HEK293 (cell line): Measurements from ENCODE around the gene KCNQ4.

Experiments
- CTCF ChIA-PET: fragments of 350-600 bp; formaldehyde crosslinking; extraction: SDS; loops from one replicate; lab custom pipeline; 2021; ENCODE audit warnings: antibody characterized with exemption; lab: Yijun Ruan, JAX
- POLR2A ChIA-PET: fragments of 300-600 bp; formaldehyde crosslinking; extraction: SDS; loops from one replicate; lab custom pipeline; 2020; ENCODE audit warnings: antibody characterized with exemption, inconsistent platforms; lab: Yijun Ruan, JAX
- H3K27ac ChIP-seq: fragments of 200-500 bp; sonication (Bioruptor generic); 2 replicates; pipeline ENCODE4 v1.5.1; 2014; ENCODE audit warnings: low read depth, low read length, control low read depth, inconsistent platforms; ENCODE audit errors: extremely low read depth
- H3K36me3 ChIP-seq, 2 experiments: fragments of 200-500 bp in 1 of 2; sonication (Bioruptor generic) in 1 of 2; 1 replicate in 1 of 2; 2 replicates in 1 of 2; pipeline ENCODE4 v1.5.1; 2014 to 2017; ENCODE audit warnings: inconsistent platforms in 2 of 2, low read length in 2 of 2; ENCODE audit not compliant: control insufficient read depth in 2 of 2, insufficient read depth in 1 of 2
- H3K4me1 ChIP-seq: fragments of 200-500 bp; sonication (Bioruptor generic); 2 replicates; pipeline ENCODE4 v1.5.1; 2014; ENCODE audit warnings: mild to moderate bottlenecking, low read length, inconsistent platforms; ENCODE audit not compliant: control insufficient read depth, insufficient read depth
- H3K4me3 ChIP-seq: 2 replicates; pipeline ENCODE4 v1.5.1; 2011; ENCODE audit warnings: low read depth, mild to moderate bottlenecking, control low read depth, low read length, moderate library complexity
- H3K9me3 ChIP-seq: fragments of 200-500 bp; sonication (Bioruptor generic); 2 replicates; pipeline ENCODE4 v1.5.1; 2014; ENCODE audit warnings: low read depth, low read length, inconsistent platforms; ENCODE audit not compliant: control insufficient read depth, insufficient read depth
- KLF8 ChIP-seq: fragments of 450-650 bp; formaldehyde crosslinking; IDR thresholded peaks from 2 replicates; pipeline ENCODE4 v1.5.1; 2016; ENCODE audit warnings: missing biosample characterization, missing genetic modification characterization
- MZF1 ChIP-seq: fragments of 450-650 bp; formaldehyde crosslinking; IDR thresholded peaks from 2 replicates; pipeline ENCODE4 v1.5.1; 2017; ENCODE audit warnings: missing biosample characterization, missing genetic modification characterization, borderline replicate concordance
- OVOL3 ChIP-seq: fragments of 450-650 bp; formaldehyde crosslinking; IDR thresholded peaks from 2 replicates; pipeline ENCODE4 v1.5.1; 2016; ENCODE audit warnings: missing biosample characterization, missing genetic modification characterization
- PRDM1 ChIP-seq: fragments of 450-650 bp; formaldehyde crosslinking; IDR thresholded peaks from 2 replicates; pipeline ENCODE4; 2016; ENCODE audit warnings: missing biosample characterization, missing genetic modification characterization
- TCF7L2 ChIP-seq: IDR thresholded peaks from 2 replicates; pipeline ENCODE4 v1.6.1; 2011; ENCODE audit warnings: low read depth, mild to moderate bottlenecking, inconsistent platforms, low read length, moderate library complexity, borderline replicate concordance
- WT1 ChIP-seq: fragments of 450-650 bp; formaldehyde crosslinking; IDR thresholded peaks from 2 replicates; pipeline ENCODE4 v1.5.1; 2016; ENCODE audit warnings: missing biosample characterization, missing genetic modification characterization
- YY2 ChIP-seq: fragments of 450-650 bp; formaldehyde crosslinking; IDR thresholded peaks from 2 replicates; pipeline ENCODE4 v1.5.1; 2016; ENCODE audit warnings: missing biosample characterization, missing genetic modification characterization
- ZBTB8A ChIP-seq: fragments of 450-650 bp; formaldehyde crosslinking; IDR thresholded peaks from 2 replicates; pipeline ENCODE4 v1.5.1; 2016; ENCODE audit warnings: missing biosample characterization, missing genetic modification characterization
- ZNF214 ChIP-seq: fragments of 450-650 bp; formaldehyde crosslinking; IDR thresholded peaks from 2 replicates; pipeline ENCODE4 v1.5.1; 2017; ENCODE audit warnings: missing biosample characterization, mild to moderate bottlenecking, missing genetic modification characterization, borderline replicate concordance
- ZNF23 ChIP-seq: fragments of 450-650 bp; formaldehyde crosslinking; IDR thresholded peaks from 2 replicates; pipeline ENCODE4 v1.5.1; 2016; ENCODE audit warnings: missing biosample characterization, missing genetic modification characterization, borderline replicate concordance
- ZNF24 ChIP-seq: fragments of 450-650 bp; formaldehyde crosslinking; IDR thresholded peaks from 2 replicates; pipeline ENCODE4 v1.5.1; 2016; ENCODE audit warnings: missing biosample characterization, missing genetic modification characterization
- ZNF292 ChIP-seq: fragments of 450-650 bp; formaldehyde crosslinking; IDR thresholded peaks from 2 replicates; pipeline ENCODE4 v1.5.1; 2016; ENCODE audit warnings: low read depth, missing biosample characterization, missing genetic modification characterization, borderline replicate concordance
- ZNF302 ChIP-seq: fragments of 450-650 bp; formaldehyde crosslinking; IDR thresholded peaks from 2 replicates; pipeline ENCODE4 v1.5.1; 2016; ENCODE audit warnings: missing biosample characterization, missing genetic modification characterization, low read depth
- ZNF335 ChIP-seq: fragments of 450-650 bp; formaldehyde crosslinking; conservative IDR thresholded peaks from 2 replicates; pipeline ENCODE4 v1.5.1; 2016; ENCODE audit warnings: missing biosample characterization, missing genetic modification characterization
- ZNF530 ChIP-seq: fragments of 450-650 bp; formaldehyde crosslinking; IDR thresholded peaks from 2 replicates; pipeline ENCODE4 v1.5.1; 2016; ENCODE audit warnings: low read depth, missing biosample characterization, missing genetic modification characterization
- ZNF600 ChIP-seq: fragments of 450-650 bp; formaldehyde crosslinking; IDR thresholded peaks from 2 replicates; pipeline ENCODE4 v1.5.1; 2016; ENCODE audit warnings: missing biosample characterization, missing genetic modification characterization
- ZNF677 ChIP-seq: fragments of 450-650 bp; IDR thresholded peaks from 2 replicates; pipeline ENCODE4 v1.5.0; 2018; ENCODE audit warnings: missing biosample characterization, mild to moderate bottlenecking, missing genetic modification characterization, moderate library complexity
- ZNF837 ChIP-seq: fragments of 450-650 bp; formaldehyde crosslinking; IDR thresholded peaks from 2 replicates; pipeline ENCODE4 v1.5.1; 2016; ENCODE audit warnings: missing biosample characterization, missing genetic modification characterization
- ZSCAN4 ChIP-seq: fragments of 450-650 bp; formaldehyde crosslinking; IDR thresholded peaks from 2 replicates; pipeline ENCODE4 v1.5.1; 2017; ENCODE audit warnings: missing biosample characterization, missing genetic modification characterization
- ZXDB ChIP-seq: fragments of 450-650 bp; formaldehyde crosslinking; IDR thresholded peaks from 2 replicates; pipeline ENCODE4 v1.5.1; 2016; ENCODE audit warnings: missing biosample characterization, missing genetic modification characterization
- TF ChIP-seq, protein P1 (sequence below): fragments of 450-650 bp; formaldehyde crosslinking; IDR thresholded peaks from 2 replicates; pipeline ENCODE4 v1.5.1; 2016; ENCODE audit warnings: missing biosample characterization, missing genetic modification characterization
- TF ChIP-seq, protein P2 (sequence below): fragments of 450-650 bp; formaldehyde crosslinking; IDR thresholded peaks from 2 replicates; pipeline ENCODE4 v1.5.1; 2016; ENCODE audit warnings: missing biosample characterization, missing genetic modification characterization

The KCNQ4 gene

GRCh38 chr1:40758578-40759343 lies 24.8 kb upstream of the KCNQ4 start:
- H3K9me3 ChIP-seq, result no peaks in the 10 kb centered on the region
- H3K27ac ChIP-seq, result no peak overlapping the region
- no peaks in the 10 kb centered on the region for H3K4me1 ChIP-seq
- peaks cover 15 to 98% of the 10 kb centered on the region in 2 experiments for H3K36me3 ChIP-seq
- TF ChIP-seq ZBTB8A (tag by site-specific recombination) (no peak), ZSCAN4 (no peak), ZNF292 (tag by site-specific recombination) (no peak), MZF1 (tag by site-specific recombination) (no peak), YY2 (tag by site-specific recombination) (no peak), TCF7L2 (no peak), PRDM1 (tag by site-specific recombination) (no peak), ZNF24 (tag by site-specific recombination) (no peak), ZNF600 (tag by site-specific recombination) (no peak), ZNF302 (tag by site-specific recombination) (no peak), ZNF837 (tag by site-specific recombination) (no peak), WT1 (tag by site-specific recombination) (no peak), OVOL3 (tag by site-specific recombination) (no peak), KLF8 (tag by site-specific recombination) (no peak), ZNF530 (tag by site-specific recombination) (no peak)
- TF ChIP-seq, protein P1, sequence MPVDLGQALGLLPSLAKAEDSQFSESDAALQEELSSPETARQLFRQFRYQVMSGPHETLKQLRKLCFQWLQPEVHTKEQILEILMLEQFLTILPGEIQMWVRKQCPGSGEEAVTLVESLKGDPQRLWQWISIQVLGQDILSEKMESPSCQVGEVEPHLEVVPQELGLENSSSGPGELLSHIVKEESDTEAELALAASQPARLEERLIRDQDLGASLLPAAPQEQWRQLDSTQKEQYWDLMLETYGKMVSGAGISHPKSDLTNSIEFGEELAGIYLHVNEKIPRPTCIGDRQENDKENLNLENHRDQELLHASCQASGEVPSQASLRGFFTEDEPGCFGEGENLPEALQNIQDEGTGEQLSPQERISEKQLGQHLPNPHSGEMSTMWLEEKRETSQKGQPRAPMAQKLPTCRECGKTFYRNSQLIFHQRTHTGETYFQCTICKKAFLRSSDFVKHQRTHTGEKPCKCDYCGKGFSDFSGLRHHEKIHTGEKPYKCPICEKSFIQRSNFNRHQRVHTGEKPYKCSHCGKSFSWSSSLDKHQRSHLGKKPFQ (tag by site-specific recombination), result no peak
- TF ChIP-seq, protein P2, sequence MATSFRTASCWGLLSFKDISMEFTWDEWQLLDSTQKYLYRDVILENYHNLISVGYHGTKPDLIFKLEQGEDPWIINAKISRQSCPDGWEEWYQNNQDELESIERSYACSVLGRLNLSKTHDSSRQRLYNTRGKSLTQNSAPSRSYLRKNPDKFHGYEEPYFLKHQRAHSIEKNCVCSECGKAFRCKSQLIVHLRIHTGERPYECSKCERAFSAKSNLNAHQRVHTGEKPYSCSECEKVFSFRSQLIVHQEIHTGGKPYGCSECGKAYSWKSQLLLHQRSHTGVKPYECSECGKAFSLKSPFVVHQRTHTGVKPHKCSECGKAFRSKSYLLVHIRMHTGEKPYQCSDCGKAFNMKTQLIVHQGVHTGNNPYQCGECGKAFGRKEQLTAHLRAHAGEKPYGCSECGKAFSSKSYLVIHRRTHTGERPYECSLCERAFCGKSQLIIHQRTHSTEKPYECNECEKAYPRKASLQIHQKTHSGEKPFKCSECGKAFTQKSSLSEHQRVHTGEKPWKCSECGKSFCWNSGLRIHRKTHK, result no peak
- TF ChIP-seq, all 188 proteins: peak for 0
- ChIA-PET CTCF (interaction anchor here (0.5 to 1.9 kb wide), 4 partner anchors 14 to 69 kb away, joined by 3 to 7 read pairs (median 4); no protein-coding TSS in a partner anchor), POLR2A (interaction anchor here (1.1 kb wide), 1 partner anchor 66 kb away, joined by 3 read pairs; no protein-coding TSS in a partner anchor)
- no peak overlapping the region for H3K4me3 ChIP-seq

DNA sequence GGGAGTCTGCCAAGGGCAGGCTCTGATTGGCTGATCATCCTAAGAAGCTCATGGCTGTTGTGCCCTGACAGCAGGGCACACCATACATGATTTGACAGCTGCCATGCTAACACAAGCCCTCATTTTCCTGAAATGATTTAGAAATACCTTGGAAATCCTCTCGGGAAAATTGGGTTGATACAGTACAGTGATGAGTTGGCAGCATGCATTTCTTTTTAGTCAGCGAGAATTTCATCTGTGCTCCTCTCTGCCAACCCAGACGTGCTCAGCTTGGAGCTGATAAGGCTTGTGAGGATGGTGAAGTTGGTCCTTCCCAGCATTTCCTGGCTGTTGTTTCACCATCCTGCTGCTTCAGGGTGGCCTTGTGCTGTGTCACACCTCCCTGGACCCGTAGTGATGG lies 22.6 kb upstream of the KCNQ4 start:
- no peak overlapping the region for H3K27ac ChIP-seq
- peaks cover 15 to 98% of the 10 kb centered on the region in 2 experiments; a peak in 2 of 3 replicates for H3K36me3 ChIP-seq
- no peaks in the 10 kb centered on the region for H3K4me1 ChIP-seq
- POLR2A ChIA-PET, result no interaction called here
- no peak for TF ChIP-seq ZNF335 (tag by site-specific recombination)
- no peak for TF ChIP-seq ZXDB
- no peak for TF ChIP-seq ZNF677 (tag by site-specific recombination)
- TF ChIP-seq ZNF214, result no peak
- no peak for TF ChIP-seq ZNF23 (tag by site-specific recombination)
- H3K9me3 ChIP-seq, result no peaks in the 10 kb centered on the region
- H3K4me3 ChIP-seq, result no peak overlapping the region
- CTCF ChIA-PET, result no interaction called here
